Endothelial cell of umbilical vein (primary cell): ENCODE measurements around the gene SEC63. TPM values are rescaled to one million over a fixed set of nuclear protein-coding genes. Genes with fewer than 3 reads are reported as not detected.

Experiments
- BruUV-seq: library from RNA; stranded (reverse); fragments of 400-500 nt; replicated peaks from 2 replicates; lab custom pipeline; 2021; lab: Mats Ljungman, UMichigan
- CTCF ChIA-PET: fragments of 300-600, 350-600 bp; sonication (Branson Sonifier 250); formaldehyde crosslinking; loops from one replicate; lab custom pipeline; 2021; ENCODE audit warnings: antibody characterized with exemption, inconsistent platforms; lab: Charles Lee
- POLR2A ChIA-PET: fragments of 300-600, 350-600 bp; sonication (Branson Sonifier 250); formaldehyde crosslinking; loops from one replicate; lab custom pipeline; 2021; ENCODE audit warnings: antibody characterized with exemption, inconsistent platforms; lab: Charles Lee
- DNase-seq: peaks from one replicate; pipeline ENCODE4 v3.0.0-alpha.2; 2011; ENCODE audit warnings: low read depth, low spot score
- FAIRE-seq: peaks from 2 replicates; lab custom pipeline; 2011; peaks lifted over from hg19 to GRCh38; lab: Jason Lieb, UNC
- H2AFZ ChIP-seq: 2 replicates; pipeline ENCODE4 v1.6.0; 2012; ENCODE audit warnings: low read depth, low read length, control low read depth, inconsistent platforms
- H3K27ac ChIP-seq: 2 replicates; pipeline ENCODE4 v1.5.1; 2011; ENCODE audit warnings: low read depth, mild to moderate bottlenecking, control low read depth, low read length, moderate library complexity; ENCODE audit not compliant: insufficient read depth
- H3K27me3 ChIP-seq, 2 experiments: 2 replicates each; pipeline versions ENCODE4 v1.6.0 to v1.6.1; 2011; ENCODE audit warnings: low read length in 2 of 2, mixed read lengths in 1 of 2; ENCODE audit not compliant: control insufficient read depth in 2 of 2, insufficient read depth in 2 of 2
- H3K36me3 ChIP-seq, 2 experiments: 2 replicates in 1 of 2; 3 replicates in 1 of 2; pipeline ENCODE4 v1.5.1; 2011; ENCODE audit warnings: low read length in 2 of 2, mild to moderate bottlenecking in 1 of 2, moderate library complexity in 1 of 2; ENCODE audit not compliant: control insufficient read depth in 2 of 2, insufficient read depth in 2 of 2; ENCODE audit errors: extremely low read depth in 1 of 2
- H3K4me1 ChIP-seq: 3 replicates; pipeline ENCODE4 v1.5.1; 2011; ENCODE audit warnings: mild to moderate bottlenecking, low read length; ENCODE audit not compliant: control insufficient read depth, insufficient read depth; ENCODE audit errors: extremely low read depth
- H3K4me2 ChIP-seq: 2 replicates; pipeline ENCODE4 v1.6.1; 2011; ENCODE audit warnings: low read length, control low read depth, mixed read lengths; ENCODE audit not compliant: insufficient read depth
- H3K4me3 ChIP-seq, 3 experiments: fragments of 200-600 bp in 1 of 3; sonication (generic), shearing (Covaris generic) in 1 of 3; replicated peaks in 1 of 3; 2 replicates each; pipeline ENCODE4 v1.5.1; 2011 to 2016; ENCODE audit warnings: control low read depth in 3 of 3, low read length in 3 of 3, mild to moderate bottlenecking in 2 of 3, inconsistent platforms in 1 of 3, low read depth in 1 of 3, moderate library complexity in 1 of 3; ENCODE audit not compliant: insufficient read depth in 1 of 3
- H3K79me2 ChIP-seq: 2 replicates; pipeline ENCODE4 v1.6.0; 2012; ENCODE audit warnings: low read length, inconsistent platforms; ENCODE audit not compliant: control insufficient read depth, insufficient read depth
- H3K9ac ChIP-seq: replicated peaks from 2 replicates; pipeline ENCODE3; 2011; ENCODE audit warnings: low read length, control low read depth; ENCODE audit not compliant: insufficient read depth; ENCODE audit errors: extremely low read depth
- H3K9me1 ChIP-seq: replicated peaks from 3 replicates; pipeline ENCODE4 v1.6.0; 2011; ENCODE audit warnings: mild to moderate bottlenecking, low read length; ENCODE audit not compliant: control insufficient read depth, insufficient read depth; ENCODE audit errors: extremely low read depth
- H3K9me3 ChIP-seq: replicated peaks from 2 replicates; pipeline ENCODE4 v1.5.1; 2012; ENCODE audit warnings: low read length, inconsistent platforms; ENCODE audit not compliant: control insufficient read depth, insufficient read depth
- H4K20me1 ChIP-seq: replicated peaks from 2 replicates; pipeline ENCODE3; 2011; ENCODE audit warnings: mild to moderate bottlenecking, low read length; ENCODE audit not compliant: control insufficient read depth, insufficient read depth; ENCODE audit errors: extremely low read depth
- CTCF ChIP-seq, 2 donors: IDR thresholded peaks; 1 replicate in 1 of 2; 2 replicates in 1 of 2; pipeline ENCODE4 v1.5.1; 2011; ENCODE audit warnings: low read length in 2 of 2, mild to moderate bottlenecking in 2 of 2, moderate library complexity in 2 of 2, control low read depth in 1 of 2, inconsistent platforms in 1 of 2, low read depth in 1 of 2; ENCODE audit not compliant: insufficient read depth in 1 of 2; ENCODE audit errors: extremely low read depth in 1 of 2
- EZH2 ChIP-seq: IDR thresholded peaks from 2 replicates; pipeline ENCODE4 v1.6.1; 2012; ENCODE audit warnings: borderline replicate concordance, low read depth, mild to moderate bottlenecking, moderate library complexity, low read length, inconsistent platforms; ENCODE audit not compliant: severe bottlenecking
- FOS ChIP-seq: IDR thresholded peaks from 2 replicates; pipeline ENCODE4 v1.6.1; 2011; ENCODE audit warnings: mild to moderate bottlenecking, low read length, moderate library complexity, borderline replicate concordance; ENCODE audit not compliant: insufficient read depth
- GATA2 ChIP-seq: IDR thresholded peaks from 2 replicates; pipeline ENCODE4 v1.7.0; 2011; ENCODE audit warnings: low read depth, mild to moderate bottlenecking, moderate library complexity, mixed read lengths, low read length; ENCODE audit not compliant: insufficient read length, insufficient read depth
- JUN ChIP-seq: IDR thresholded peaks from 2 replicates; pipeline ENCODE4 v1.6.1; 2011; ENCODE audit warnings: borderline replicate concordance, low read depth; ENCODE audit not compliant: insufficient read length, insufficient read depth
- MAX ChIP-seq: IDR thresholded peaks from 2 replicates; pipeline ENCODE4 v1.6.1; 2011; ENCODE audit not compliant: insufficient read depth, insufficient read length
- MYC ChIP-seq: IDR thresholded peaks from one replicate; pipeline ENCODE4 v1.6.1; 2011; ENCODE audit warnings: mild to moderate bottlenecking, low read depth, low read length
- POLR2A ChIP-seq: IDR thresholded peaks from 2 replicates; pipeline ENCODE4 v1.6.1; 2012; ENCODE audit warnings: low read depth, mild to moderate bottlenecking, control low read depth, low read length
- POLR2AphosphoS5 ChIP-seq: IDR thresholded peaks from 2 replicates; pipeline ENCODE4 v1.6.1; 2012; ENCODE audit warnings: low read depth, mild to moderate bottlenecking, control low read depth, low read length, moderate library complexity; ENCODE audit not compliant: insufficient read depth
- dilution Hi-C: fragments of 300-500 bp; cut with MboI; formaldehyde crosslinking; loops from one replicate; pipeline ENCODE4 v1.15.0; 2019; ENCODE audit warnings: low sequenced_read_pairs; ENCODE audit not compliant: extremely low pct_ligation_motif_present
- intact Hi-C: fragments of 100-400 bp; cut with micrococcal nuclease; formaldehyde crosslinking; loops from one replicate; pipeline ENCODE4 v1.10.0; 2022
- polyA plus RNA-seq, 4 experiments: library from polyadenylated mRNA; depleted of rRNA in 3 of 4; stranded (reverse) in 3 of 4; unstranded in 1 of 4; fragments of >200 nt; gene quantifications; 2 replicates each; pipeline versions ENCODE4 v1.2.1 to v1.2.3, GENCODE V29; 2011 to 2012; ENCODE audit warnings: missing spikeins in 1 of 4
- total RNA-seq: library from RNA; stranded (reverse); gene quantifications from 2 replicates; pipeline ENCODE4 v1.2.3, GENCODE V29; 2021

The SEC63 gene
- total and polyA plus RNA-seq, 2 donors (not counting 3 experiments of a cell fraction or from before 2014, with no cell fraction given) = 14.8 to 132 TPM

GRCh38 chr6:107870381-107870780 is 87.6 kb downstream of the SEC63 start:
- H3K9me1 ChIP-seq = peaks cover 2% of the 10 kb centered on the region
- no peaks in the 10 kb centered on the region for H3K79me2 ChIP-seq
- ChIA-PET POLR2A (interaction anchor here (0.7 kb wide), 1 partner anchor 72 kb away, joined by 3 read pairs; no protein-coding TSS in a partner anchor), CTCF (interaction anchor here (1.3 kb wide), 1 partner anchor 23 kb away, joined by 6 read pairs; no protein-coding TSS in a partner anchor)
- no peaks in the 10 kb centered on the region for H3K9me3 ChIP-seq
- H3K27me3 ChIP-seq = no peaks in the 10 kb centered on the region
- dilution Hi-C loops (no loop called here), intact Hi-C loops (no loop called here)
- H4K20me1 ChIP-seq = no peaks in the 10 kb centered on the region
- no peak for DNase-seq
- peaks cover 2 to 8% of the 10 kb centered on the region in 2 experiments for H3K36me3 ChIP-seq
- no peak overlapping the region for H3K4me2 ChIP-seq
- peak; percentile 15 for FAIRE-seq
- no peaks in the 10 kb centered on the region for H3K4me1 ChIP-seq
- no peak overlapping the region for H2AFZ ChIP-seq
- no peak overlapping the region for H3K4me3 ChIP-seq
- no peak for TF ChIP-seq MAX
- TF ChIP-seq FOS = peak; percentile 30
- BruUV-seq = no TSS peak
- no peak overlapping the region for H3K27ac ChIP-seq
- no peak overlapping the region for H3K9ac ChIP-seq

- Histone ChIP-seq H3K27me3 (no peaks in the 10 kb centered on the region), H3K9ac (no peak overlapping the region), H3K9me1 (peaks cover 2% of the 10 kb centered on the region), H3K4me2 (no peak overlapping the region), H3K36me3 (peaks cover 2 to 8% of the 10 kb centered on the region in 2 experiments), H3K4me1 (no peaks in the 10 kb centered on the region), H2AFZ (no peak overlapping the region), H3K79me2 (no peaks in the 10 kb centered on the region), H4K20me1 (no peaks in the 10 kb centered on the region), H3K4me3 (no peak overlapping the region), H3K27ac (no peak overlapping the region), H3K9me3 (no peaks in the 10 kb centered on the region)
- FAIRE-seq (no peak), DNase-seq (no peak)
- no peak for TF ChIP-seq GATA2
- TF ChIP-seq POLR2AphosphoS5 = no peak
- TF ChIP-seq EZH2 = no peak
- TF ChIP-seq MAX = no peak
- TF ChIP-seq FOS = no peak
- no peak for TF ChIP-seq MYC
- TF ChIP-seq CTCF (IDR thresholded peaks at IDR 0.05; ENCODE audit: extremely low read depth in 1 of 2, insufficient read depth in 1 of 2, low read depth in 1 of 2, low read length in 2 of 2) = no peak
- TF ChIP-seq POLR2A = no peak
- no peak for TF ChIP-seq JUN
- dilution Hi-C loops = no loop called here
- BruUV-seq = no TSS peak
- POLR2A ChIA-PET = interaction anchor here (0.7 kb wide), 1 partner anchor 73 kb away, joined by 3 read pairs; no protein-coding TSS in a partner anchor
- intact Hi-C loops = no loop called here
- CTCF ChIA-PET = no interaction called here
These were observed 88.1 kb downstream of the SEC63 start for GRCh38 chr6:107869871-107870270.
